HFF-Myc (cell line): Measurements from ENCODE around the gene BCAS3.

ENCODE experiments used
- DNase-seq: peaks from one replicate; pipeline ENCODE4 v3.0.0-alpha.2; 2011; ENCODE audit warnings: low read depth; ENCODE audit errors: extremely low read depth
- H3K4me3 ChIP-seq: replicated peaks from 2 replicates; pipeline ENCODE4 v1.5.1; 2011; ENCODE audit warnings: low read depth, mild to moderate bottlenecking, control low read depth, low read length
- CTCF ChIP-seq: IDR thresholded peaks from 2 replicates; pipeline ENCODE4 v1.5.1; 2012; ENCODE audit warnings: mild to moderate bottlenecking, low read depth, low read length, control low read depth; ENCODE audit errors: missing control alignments

The BCAS3 gene

GRCh38 chr17:61128661-61129115, 451.0 kb downstream of the BCAS3 start:
- H3K4me3 ChIP-seq: no peak overlapping the region
- TF ChIP-seq CTCF: no peak
- no peak for DNase-seq

GRCh38 chr17:61129267-61130254, 451.9 kb downstream of the BCAS3 start:
- DNase-seq: no peak
- no peak overlapping the region for H3K4me3 ChIP-seq
- TF ChIP-seq CTCF: no peak

GRCh38 chr17:61130330-61130729, 452.7 kb downstream of the BCAS3 start:
- no peak for TF ChIP-seq CTCF
- no peak for DNase-seq

GRCh38 chr17:61131585-61131984, 453.9 kb downstream of the BCAS3 start:
- H3K4me3 ChIP-seq: no peak overlapping the region
- DNase-seq: no peak
- TF ChIP-seq CTCF: no peak

More at GRCh38 chr17:61130330-61130729, 452.7 kb downstream of the BCAS3 start:
- no peak overlapping the region for H3K4me3 ChIP-seq

- no peak for TF ChIP-seq CTCF
- DNase-seq: no peak
- no peak overlapping the region for H3K4me3 ChIP-seq
These were observed 454.9 kb downstream of the BCAS3 start for GRCh38 chr17:61132524-61132923.

- H3K4me3 ChIP-seq: no peak overlapping the region
- no peak for DNase-seq
- TF ChIP-seq CTCF: no peak
These were observed 456.2 kb downstream of the BCAS3 start for GRCh38 chr17:61133853-61134252.
